Thyroid gland (tissue), 4 donors: Measurements from ENCODE around the gene TWSG1. TPM values are rescaled to one million over a fixed set of nuclear protein-coding genes. Genes with fewer than 3 reads are reported as not detected.
"Not testable (repeated sequence)": the region's sequence is repeated elsewhere in the genome, so short reads cannot be mapped to it uniquely, and the experiment has no call there.

Source experiments
- DNase-seq, 2 donors: peaks; one replicate each; pipeline ENCODE4 v3.0.0-alpha.2; 2019
- H3K27ac ChIP-seq, 3 donors: fragments of 200-600 bp; sonication (generic); 1 replicate in 2 of 3; 2 replicates in 1 of 3; pipeline ENCODE4 v1.5.1; 2016 to 2019; ENCODE audit warnings: mild to moderate bottlenecking in 1 of 3, moderate library complexity in 1 of 3
- H3K27me3 ChIP-seq: fragments of 200-600 bp; sonication (generic); one replicate; pipeline ENCODE4 v1.5.1; 2019
- H3K36me3 ChIP-seq, 2 donors: fragments of 200-600 bp; sonication (generic); one replicate each; pipeline ENCODE4 v1.5.1; 2016 to 2019
- H3K4me1 ChIP-seq, 2 donors: fragments of 200-600 bp; sonication (generic); one replicate each; pipeline ENCODE4 v1.5.1; 2017 to 2019
- H3K4me3 ChIP-seq, 3 donors: fragments of 200-600 bp; sonication (generic); replicated peaks in 1 of 3; 1 replicate in 2 of 3; 2 replicates in 1 of 3; pipeline ENCODE4 v1.5.1; 2016; ENCODE audit warnings: mild to moderate bottlenecking in 1 of 3
- H3K9me3 ChIP-seq: fragments of 200-600 bp; sonication (generic); one replicate; pipeline ENCODE4 v1.5.1; 2017
- POLR2A ChIP-seq, 2 donors: fragments of 450-650 bp; IDR thresholded peaks; one replicate each; pipeline ENCODE4 v1.6.1; 2017; ENCODE audit warnings: antibody characterized with exemption in 2 of 2, mild to moderate bottlenecking in 2 of 2, moderate library complexity in 1 of 2
- WGBS, 2 donors: methylation state at CpG; one replicate each; pipeline ENCODE4 v1.1.5; 2017; 5-methylcytosine and 5-hydroxymethylcytosine counted together
- intact Hi-C: fragments of 100-400 bp; cut with DNase I; formaldehyde crosslinking; loops from one replicate; pipeline ENCODE4 v1.15.1; 2023
- total RNA-seq, 4 donors: library from RNA; depleted of rRNA; stranded (reverse); fragments of >200 nt; gene quantifications; one replicate each; pipeline ENCODE4 v1.2.3, GENCODE V29; 2016
- TF ChIP-seq, protein P1 (sequence below), 6 experiments: fragments of 200-600 bp in 3 of 6; fragments of 450-650 bp in 3 of 6; sonication (generic) in 3 of 6; IDR thresholded peaks; one replicate each; pipeline ENCODE4 v1.5.1; 2016 to 2019; ENCODE audit warnings: antibody characterized with exemption in 6 of 6, mild to moderate bottlenecking in 2 of 6, inconsistent platforms in 1 of 6, moderate library complexity in 1 of 6

TWSG1 gene
- total RNA-seq, 4 donors from 2014 or later: 53.0 to 62.9 (median 59.7) TPM

DNA sequence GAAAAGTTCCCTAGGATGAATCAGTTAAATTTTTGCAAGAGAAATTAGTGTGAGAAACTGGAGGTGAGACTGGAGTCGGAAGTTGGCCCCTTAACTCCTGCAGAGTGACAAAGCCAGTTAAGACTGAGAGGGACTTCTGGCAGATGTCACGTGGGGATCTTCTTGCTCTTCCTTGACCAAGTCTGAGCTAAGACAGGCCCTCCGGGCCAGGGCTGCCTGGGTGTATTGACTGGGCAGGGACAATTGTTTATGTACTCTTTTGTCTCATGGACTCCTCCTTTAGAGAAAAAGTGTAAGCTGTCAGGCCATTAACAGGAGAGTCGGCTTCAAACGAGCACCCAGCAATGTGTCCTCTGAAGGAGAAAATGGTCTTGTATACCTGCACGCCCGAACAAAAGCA, 92.2 kb downstream of the TWSG1 start:
- DNase-seq: no peak
- WGBS, 2 donors: 90% methylated on average over 7 of the region's 7 CpGs

DNA sequence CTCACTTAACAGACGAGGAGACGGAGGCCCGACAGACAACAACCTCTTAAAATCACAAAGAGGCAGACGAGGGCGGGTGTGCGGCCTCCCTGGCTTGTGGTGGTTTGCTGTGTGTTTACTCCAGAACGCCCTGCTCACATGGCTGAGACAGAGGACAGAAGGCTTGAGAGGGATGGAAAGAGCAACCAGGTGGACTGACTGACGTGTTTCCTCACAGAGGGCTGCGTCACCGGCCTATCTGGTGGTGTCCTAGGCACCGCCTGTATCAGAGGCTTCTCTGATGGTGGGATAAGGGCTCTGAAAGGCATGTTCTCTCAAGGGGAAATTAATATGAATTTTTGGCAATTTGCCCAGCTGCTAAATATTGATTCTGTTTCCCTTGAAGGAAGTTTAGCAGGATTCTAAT, 93.7 kb downstream of the TWSG1 start:
- H3K27ac ChIP-seq: no peak overlapping the region
- intact Hi-C loops: no loop called here

More for the DNA sequence above, 92.2 kb downstream of the TWSG1 start:
- no peak overlapping the region for H3K4me3 ChIP-seq
- H3K36me3 ChIP-seq: no peaks in the 10 kb centered on the region
- no peak overlapping the region for H3K27ac ChIP-seq
- H3K9me3 ChIP-seq: no peaks in the 10 kb centered on the region
- TF ChIP-seq, protein P1, sequence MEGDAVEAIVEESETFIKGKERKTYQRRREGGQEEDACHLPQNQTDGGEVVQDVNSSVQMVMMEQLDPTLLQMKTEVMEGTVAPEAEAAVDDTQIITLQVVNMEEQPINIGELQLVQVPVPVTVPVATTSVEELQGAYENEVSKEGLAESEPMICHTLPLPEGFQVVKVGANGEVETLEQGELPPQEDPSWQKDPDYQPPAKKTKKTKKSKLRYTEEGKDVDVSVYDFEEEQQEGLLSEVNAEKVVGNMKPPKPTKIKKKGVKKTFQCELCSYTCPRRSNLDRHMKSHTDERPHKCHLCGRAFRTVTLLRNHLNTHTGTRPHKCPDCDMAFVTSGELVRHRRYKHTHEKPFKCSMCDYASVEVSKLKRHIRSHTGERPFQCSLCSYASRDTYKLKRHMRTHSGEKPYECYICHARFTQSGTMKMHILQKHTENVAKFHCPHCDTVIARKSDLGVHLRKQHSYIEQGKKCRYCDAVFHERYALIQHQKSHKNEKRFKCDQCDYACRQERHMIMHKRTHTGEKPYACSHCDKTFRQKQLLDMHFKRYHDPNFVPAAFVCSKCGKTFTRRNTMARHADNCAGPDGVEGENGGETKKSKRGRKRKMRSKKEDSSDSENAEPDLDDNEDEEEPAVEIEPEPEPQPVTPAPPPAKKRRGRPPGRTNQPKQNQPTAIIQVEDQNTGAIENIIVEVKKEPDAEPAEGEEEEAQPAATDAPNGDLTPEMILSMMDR (IDR thresholded peaks at IDR 0.05): no peak
- TF ChIP-seq POLR2A (IDR thresholded peaks at IDR 0.05): no peak
- peaks cover 9 to 12% of the 10 kb centered on the region in 2 donors for H3K4me1 ChIP-seq
- no peaks in the 10 kb centered on the region for H3K27me3 ChIP-seq
- intact Hi-C loops: no loop called here

DNA sequence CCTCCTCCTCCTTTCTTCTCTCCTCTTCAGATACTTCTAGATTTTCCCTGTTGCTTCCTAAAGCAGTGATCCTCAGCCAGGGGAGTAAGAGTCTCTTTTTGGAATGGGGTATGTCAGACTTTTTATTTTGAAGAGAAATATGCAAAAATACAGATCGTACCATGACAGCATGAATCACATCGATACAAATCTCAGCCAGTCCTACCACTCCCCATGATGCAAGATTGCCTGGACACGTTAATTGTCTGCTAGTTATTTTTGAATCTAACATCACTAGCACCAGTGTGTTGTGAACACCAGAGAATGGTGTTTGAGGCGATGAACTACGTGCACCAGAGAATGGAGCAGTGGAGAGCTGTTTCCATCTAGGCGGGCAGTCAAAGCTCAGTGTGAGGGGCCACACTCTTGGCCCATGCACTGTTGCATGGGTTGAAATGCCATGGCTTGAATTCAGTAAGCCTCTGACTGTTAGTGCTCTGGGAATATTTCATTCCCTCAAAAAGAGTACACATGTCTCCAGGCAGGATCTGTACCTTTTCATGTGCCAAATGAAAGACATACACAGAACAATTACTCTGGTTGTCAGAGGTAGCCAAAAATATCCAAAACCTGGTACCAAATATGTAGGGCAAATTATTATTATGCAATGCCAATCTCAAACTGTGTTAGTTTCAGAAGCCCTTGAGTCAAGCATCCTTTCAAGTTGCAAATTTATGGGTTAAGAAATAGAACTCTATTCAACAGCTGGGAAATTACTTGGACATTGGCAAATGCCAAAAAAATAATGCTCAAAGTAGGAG, 94.5 kb downstream of the TWSG1 start:
- H3K9me3 ChIP-seq: no peaks in the 10 kb centered on the region
- WGBS, 2 donors: 90 to 95% methylated on average over 6 of the region's 6 CpGs
- H3K27me3 ChIP-seq: no peaks in the 10 kb centered on the region
- no peak overlapping the region for H3K4me3 ChIP-seq
- no peak overlapping the region for H3K27ac ChIP-seq
- no peaks in the 10 kb centered on the region for H3K36me3 ChIP-seq
- no peak for DNase-seq
- TF ChIP-seq POLR2A (IDR thresholded peaks at IDR 0.05): no peak
- TF ChIP-seq, protein P1 (IDR thresholded peaks at IDR 0.05): no peak
- no peaks in the 10 kb centered on the region for H3K4me1 ChIP-seq
- intact Hi-C loops: no loop called here

More for the DNA sequence above, 93.7 kb downstream of the TWSG1 start:
- Histone ChIP-seq H3K9me3 (no peaks in the 10 kb centered on the region), H3K27me3 (no peaks in the 10 kb centered on the region), H3K4me3 (no peak overlapping the region), H3K36me3 (no peaks in the 10 kb centered on the region), H3K4me1 (peaks cover 1 to 6% of the 10 kb centered on the region in 2 donors)
- TF ChIP-seq, protein P1 (IDR thresholded peaks at IDR 0.05): no peak
- no peak for TF ChIP-seq POLR2A (IDR thresholded peaks at IDR 0.05)
- peak in 1 of 2 donors; percentile 9 for DNase-seq
- WGBS, 2 donors: 82 to 89% methylated on average over 11 of the region's 11 CpGs

DNA sequence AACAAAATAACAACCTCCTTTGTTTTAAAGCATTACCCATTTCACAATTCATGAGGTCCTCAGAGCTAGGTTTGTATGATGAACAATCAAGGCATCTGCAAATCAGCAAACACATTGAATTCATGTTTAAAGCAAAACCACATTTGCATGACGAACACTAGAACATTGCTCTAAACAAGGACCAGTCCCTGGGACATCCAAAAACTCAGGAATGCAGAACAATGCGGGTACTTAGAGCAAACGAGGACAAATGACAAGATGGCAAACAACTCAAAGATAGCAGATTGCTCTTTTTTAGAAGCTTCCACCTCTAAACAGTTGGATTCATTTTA, 95.1 kb downstream of the TWSG1 start:
- Histone ChIP-seq H3K4me1 (no peaks in the 10 kb centered on the region), H3K27me3 (no peaks in the 10 kb centered on the region), H3K27ac (no peak overlapping the region), H3K9me3 (no peaks in the 10 kb centered on the region), H3K36me3 (no peaks in the 10 kb centered on the region), H3K4me3 (no peak overlapping the region)
- WGBS, 2 donors: 54 to 75% methylated on average over 3 of the region's 3 CpGs
- TF ChIP-seq POLR2A (IDR thresholded peaks at IDR 0.05): no peak
- TF ChIP-seq, protein P1 (IDR thresholded peaks at IDR 0.05): no peak
- intact Hi-C loops: no loop called here
- no peak for DNase-seq

DNA sequence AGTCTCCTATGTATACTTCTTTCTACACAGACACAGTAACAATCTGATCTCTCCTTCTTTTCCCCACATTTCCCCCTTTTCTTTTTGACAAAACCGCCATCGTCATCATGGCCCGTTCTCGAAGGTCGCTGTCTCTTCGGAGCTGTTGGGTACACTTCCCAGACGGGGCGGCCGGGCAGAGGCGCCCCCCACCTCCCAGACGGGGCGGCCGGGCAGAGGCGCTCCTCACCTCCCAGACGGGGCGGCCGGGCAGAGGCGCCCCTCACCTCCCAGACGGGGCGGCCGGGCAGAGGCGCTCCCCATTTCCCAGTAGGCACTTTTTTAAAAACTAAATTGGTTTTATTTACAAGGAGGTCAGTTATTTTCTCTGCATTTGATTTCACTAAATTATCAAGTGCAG, 95.7 kb downstream of the TWSG1 start:
- 91 to 97% methylated on average over 22 of the region's 22 CpGs for WGBS, 2 donors
- DNase-seq, H3K27ac ChIP-seq, H3K9me3 ChIP-seq, H3K4me3 ChIP-seq, H3K4me1 ChIP-seq, H3K36me3 ChIP-seq, intact Hi-C loops, H3K27me3 ChIP-seq: not testable (repeated sequence)
